Ovary (tissue), 3 donors: ENCODE results near the gene WBP4.

Experiments used
- POLR2A ChIP-seq: fragments of 450-650 bp; IDR thresholded peaks from one replicate; pipeline ENCODE4 v1.6.1; 2017; ENCODE audit warnings: antibody characterized with exemption, mild to moderate bottlenecking, moderate library complexity
- TF ChIP-seq, protein P1 (sequence below), 3 donors: fragments of 450-650 bp in 2 of 3; fragments of 200-600 bp in 1 of 3; IDR thresholded peaks; one replicate each; pipeline versions ENCODE4 v1.5.1 to v1.8.0; 2016 to 2022; ENCODE audit warnings: antibody characterized with exemption in 3 of 3, mild to moderate bottlenecking in 1 of 3
- donor health status: DM: no; HTN: no; CAD: no.

DNA sequence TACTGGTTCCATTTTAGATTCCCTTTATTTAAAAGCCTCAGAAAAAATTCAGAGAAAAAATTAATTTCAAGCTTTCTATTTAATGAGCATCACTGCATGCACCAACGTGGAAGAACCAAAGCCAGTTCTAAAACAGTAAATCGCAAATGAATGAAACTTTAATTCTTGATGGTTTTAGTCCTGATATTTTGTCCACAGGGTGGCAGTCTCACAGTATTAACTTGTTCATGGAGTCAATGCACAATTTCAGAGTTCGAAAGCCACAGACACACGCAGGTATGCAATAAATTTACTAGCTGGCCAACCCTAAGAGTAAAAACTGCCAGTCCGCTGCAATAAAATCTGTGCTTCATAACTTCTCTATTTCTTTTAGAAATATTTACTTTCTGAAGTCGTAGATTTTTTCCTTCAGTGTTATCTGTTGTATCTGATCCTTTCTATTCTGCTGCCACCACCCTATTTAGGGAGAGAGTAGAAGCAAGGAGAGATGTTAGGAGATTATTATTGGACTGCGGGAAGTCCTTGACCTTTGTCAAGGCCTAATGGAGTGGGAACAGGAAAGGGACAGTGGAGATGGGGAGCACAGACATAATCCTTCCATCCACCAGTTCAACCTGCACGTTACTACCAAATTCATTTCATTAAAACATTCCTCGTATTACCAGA is 7.0 kb upstream of the WBP4 start:
- TF ChIP-seq, protein P1, sequence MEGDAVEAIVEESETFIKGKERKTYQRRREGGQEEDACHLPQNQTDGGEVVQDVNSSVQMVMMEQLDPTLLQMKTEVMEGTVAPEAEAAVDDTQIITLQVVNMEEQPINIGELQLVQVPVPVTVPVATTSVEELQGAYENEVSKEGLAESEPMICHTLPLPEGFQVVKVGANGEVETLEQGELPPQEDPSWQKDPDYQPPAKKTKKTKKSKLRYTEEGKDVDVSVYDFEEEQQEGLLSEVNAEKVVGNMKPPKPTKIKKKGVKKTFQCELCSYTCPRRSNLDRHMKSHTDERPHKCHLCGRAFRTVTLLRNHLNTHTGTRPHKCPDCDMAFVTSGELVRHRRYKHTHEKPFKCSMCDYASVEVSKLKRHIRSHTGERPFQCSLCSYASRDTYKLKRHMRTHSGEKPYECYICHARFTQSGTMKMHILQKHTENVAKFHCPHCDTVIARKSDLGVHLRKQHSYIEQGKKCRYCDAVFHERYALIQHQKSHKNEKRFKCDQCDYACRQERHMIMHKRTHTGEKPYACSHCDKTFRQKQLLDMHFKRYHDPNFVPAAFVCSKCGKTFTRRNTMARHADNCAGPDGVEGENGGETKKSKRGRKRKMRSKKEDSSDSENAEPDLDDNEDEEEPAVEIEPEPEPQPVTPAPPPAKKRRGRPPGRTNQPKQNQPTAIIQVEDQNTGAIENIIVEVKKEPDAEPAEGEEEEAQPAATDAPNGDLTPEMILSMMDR (IDR thresholded peaks at IDR 0.05): peak in 2 of 3 donors; percentile 28 to 39
- no peak for TF ChIP-seq POLR2A
